ENCODE data around the gene CACNG3. TPM values are rescaled to one million over a fixed set of nuclear protein-coding genes. Genes with fewer than 3 reads are reported as not detected.

Gene CACNG3
- total RNA-seq, 2 experiments from 2014 or later = not detected

DNA sequence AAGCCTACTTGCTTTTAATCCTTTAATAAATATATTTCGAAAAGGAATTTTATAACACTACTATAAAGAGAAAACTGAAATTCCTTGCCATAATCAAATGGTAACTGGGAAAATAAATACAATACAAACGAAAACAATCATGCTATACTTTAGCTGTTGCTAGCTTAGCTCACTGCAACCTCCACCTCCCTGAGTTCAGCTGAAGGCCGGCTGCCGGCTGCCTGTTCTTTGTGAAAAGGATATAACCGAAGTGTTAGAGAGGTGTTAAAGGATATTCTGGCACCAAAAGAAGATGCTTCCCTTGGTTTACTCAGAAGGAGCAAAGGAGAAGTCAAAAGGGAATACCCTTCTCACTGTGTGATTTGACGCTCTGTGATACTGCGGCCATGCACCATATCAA is 108.5 kb downstream of the CACNG3 start:
- ChIA-PET POLR2A (no interaction called here), CTCF (no interaction called here)

DNA sequence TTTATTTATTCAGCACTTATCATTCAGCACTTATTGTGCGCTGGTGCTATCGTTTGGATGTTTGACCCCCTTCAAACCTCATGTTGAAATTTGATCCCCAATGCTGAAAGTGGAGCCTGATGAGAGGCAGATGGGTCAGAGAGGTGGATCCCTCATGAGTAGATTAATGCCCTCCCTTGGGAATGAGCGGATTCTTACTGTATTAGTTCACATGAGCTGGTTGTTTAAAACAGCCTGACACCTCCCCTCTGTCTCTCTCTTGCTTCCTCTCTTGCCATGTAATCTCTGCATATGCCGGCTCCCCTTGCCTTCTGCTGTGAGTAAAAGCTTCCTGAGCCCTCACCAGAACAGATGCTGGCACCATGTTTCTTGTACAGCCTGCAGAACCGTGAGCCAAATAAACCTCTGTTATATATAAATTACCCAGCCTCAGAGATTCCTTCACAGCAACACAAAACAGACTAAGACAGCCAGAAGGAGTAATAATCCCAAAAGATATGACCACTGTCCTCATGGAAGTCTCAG is 111.1 kb downstream of the CACNG3 start:
- ChIA-PET POLR2A (no interaction called here), CTCF (no interaction called here)

DNA sequence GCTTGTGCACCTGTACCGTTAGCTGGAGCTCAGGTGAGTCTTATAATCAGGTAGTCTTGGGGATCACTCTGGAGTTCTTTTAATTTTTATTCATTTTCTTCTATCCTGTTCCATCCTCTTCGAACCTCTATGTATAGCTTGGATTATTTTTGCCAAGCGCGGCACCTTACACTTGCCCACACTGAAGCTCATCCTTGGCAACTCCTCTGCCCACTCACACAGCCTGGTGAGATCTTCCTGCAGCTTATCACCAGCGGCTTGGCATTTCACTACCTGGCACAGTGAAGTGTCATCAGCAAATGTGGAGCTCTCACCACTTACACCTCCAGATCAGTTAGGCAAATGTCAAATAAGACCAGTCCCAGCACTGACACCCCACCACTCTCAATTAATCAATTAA is 116.7 kb downstream of the CACNG3 start:
- ChIA-PET POLR2A (no interaction called here), CTCF (interaction anchor here (0.5 kb wide), 1 partner anchor 576 kb away, joined by 3 read pairs; no protein-coding TSS in a partner anchor)

DNA sequence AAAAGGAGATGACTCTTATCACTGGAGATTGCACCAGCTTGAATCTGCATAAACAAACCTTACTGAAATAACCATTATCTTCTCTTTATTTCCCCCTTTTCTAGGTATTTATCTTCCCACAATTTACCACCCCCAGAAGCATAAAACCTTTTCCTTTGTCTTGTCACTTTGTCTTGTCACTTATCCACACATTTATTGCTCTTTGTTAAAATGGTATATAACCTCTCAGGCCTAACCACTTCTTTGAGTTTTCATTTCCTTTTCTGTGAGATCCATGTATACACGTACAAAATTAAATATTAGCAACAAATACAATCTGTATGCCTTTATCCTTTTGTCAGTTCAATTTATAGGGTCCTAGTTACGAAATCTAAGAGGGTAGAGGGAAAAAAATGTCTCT is 122.9 kb downstream of the CACNG3 start:
- ChIA-PET POLR2A (no interaction called here), CTCF (no interaction called here)

DNA sequence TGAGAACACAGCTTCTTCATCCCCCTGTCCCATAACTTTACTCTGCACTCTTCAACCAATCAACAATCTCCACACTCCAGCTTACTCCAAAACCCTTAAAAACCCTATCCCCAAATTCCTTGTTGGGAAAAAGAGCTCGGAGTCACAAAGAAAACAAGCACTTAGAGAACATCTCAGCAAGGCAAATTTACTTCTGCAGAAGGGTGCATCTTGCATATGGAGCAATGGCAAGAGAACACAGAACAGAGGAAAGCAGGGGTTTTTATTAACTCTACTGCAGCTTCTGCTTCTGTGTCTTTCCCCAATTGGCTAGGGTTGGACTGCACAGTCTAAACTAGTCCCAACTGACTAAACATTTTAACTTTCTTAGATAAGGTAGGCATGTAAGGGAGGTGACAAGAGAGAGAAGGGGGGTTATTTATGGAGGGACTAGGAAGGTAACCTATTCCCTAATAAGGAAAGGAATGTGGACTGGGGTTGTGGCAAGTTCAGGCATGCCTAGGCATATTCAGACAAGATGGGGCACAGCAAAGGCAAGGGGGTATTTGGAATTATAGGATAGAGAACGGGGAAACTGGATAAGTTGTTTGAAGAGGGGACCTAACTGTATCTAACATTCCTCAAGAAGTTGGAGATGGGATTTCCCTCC is 125.5 kb downstream of the CACNG3 start:
- POLR2A ChIA-PET = no interaction called here
- CTCF ChIA-PET = no interaction called here

DNA sequence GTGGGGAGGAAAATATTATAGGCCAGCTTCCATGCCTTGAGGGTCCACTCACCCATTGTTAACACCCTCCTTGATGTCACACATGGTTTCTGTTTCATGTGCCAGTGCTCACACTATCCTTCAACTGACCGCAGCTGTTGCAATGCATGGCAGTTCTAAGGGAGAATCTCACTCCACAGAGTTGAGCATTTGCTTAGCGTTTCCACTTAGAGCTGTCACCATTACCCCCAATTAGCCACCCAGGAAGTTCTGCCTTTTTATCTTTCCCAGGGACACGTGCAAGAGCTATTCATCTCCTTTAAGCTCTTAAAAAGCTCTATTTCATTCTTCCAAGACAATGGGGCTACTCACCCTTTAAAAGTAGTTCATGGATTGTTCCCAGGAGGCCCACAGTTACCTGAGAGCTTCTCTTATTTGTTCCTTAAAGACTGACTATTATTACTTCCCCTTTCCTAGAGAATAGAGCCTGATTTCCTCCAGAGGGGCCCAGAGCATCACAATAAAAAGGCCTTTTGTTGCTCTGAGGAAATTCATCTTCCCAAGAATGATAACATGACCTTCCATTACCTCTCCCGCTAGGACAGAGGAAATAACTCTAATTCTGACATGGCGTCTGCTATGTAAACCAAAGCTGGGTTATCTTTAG is 126.8 kb downstream of the CACNG3 start:
- ChIA-PET POLR2A (no interaction called here), CTCF (interaction anchor here (0.6 kb wide), 1 partner anchor 963 kb away, joined by 3 read pairs; no protein-coding TSS in a partner anchor)

DNA sequence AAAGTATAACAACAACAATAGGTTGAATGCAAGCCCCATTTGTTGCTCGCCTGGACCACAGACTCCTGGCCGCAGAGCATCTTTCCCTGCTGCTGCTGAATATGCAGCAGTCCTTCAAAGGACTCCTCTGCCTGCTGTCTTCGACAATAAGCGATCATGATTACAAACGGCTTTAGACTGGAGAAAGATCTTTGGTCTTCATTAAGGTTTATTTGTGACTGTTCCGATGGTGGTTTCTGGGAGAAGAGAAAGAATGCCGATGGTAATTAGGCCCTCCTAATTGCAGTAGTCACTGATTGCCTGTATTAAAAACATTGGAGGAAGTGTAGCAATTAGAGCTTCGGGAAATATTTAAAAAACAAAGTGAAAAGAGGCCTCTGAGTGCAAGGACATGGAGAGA is 138.2 kb downstream of the CACNG3 start:
- CTCF ChIA-PET = no interaction called here
- POLR2A ChIA-PET = no interaction called here

DNA sequence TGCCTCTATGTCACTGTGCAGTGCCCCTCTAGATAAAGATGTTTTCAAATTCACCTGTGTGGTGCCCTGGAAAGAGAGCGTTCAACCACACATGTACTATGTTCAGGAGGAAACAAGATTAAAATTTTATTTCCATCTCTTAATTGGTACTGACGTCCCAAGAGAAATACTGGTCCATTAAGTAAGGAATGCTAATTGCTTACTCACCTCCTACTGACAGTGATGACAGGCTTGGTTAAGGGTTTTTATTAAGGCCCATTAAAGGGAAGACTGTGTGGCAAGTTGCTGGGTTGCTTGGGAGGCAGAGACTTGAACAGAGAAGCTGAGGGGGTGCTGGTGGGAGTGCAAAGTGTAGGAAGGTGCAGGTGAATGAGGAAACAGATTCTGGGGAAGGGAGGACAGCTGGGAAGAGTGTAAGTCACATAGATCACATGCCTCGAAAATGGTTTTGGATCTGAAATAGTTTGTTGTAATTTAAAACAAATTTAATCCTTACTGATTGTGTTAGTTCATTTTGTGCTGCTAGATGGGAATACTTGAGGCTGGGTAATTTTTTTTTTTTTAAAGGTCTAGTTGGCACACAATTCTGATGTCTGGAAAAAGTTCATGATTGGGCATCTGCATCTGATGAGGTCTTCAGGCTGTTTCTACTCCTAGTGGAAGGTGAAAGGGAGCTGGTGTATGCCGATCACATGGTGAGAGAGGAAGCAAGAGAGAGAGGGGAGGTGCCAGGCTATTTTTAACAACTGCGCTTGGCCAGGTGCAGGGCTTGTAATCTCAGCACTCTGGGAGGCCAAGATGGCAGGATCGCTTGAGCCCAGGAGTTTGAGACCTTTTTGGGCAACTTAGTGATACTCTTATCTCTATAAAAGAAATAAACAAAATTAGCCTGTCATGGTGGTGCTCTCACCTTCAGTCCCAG is 140.5 kb downstream of the CACNG3 start:
- POLR2A ChIA-PET = no interaction called here

DNA sequence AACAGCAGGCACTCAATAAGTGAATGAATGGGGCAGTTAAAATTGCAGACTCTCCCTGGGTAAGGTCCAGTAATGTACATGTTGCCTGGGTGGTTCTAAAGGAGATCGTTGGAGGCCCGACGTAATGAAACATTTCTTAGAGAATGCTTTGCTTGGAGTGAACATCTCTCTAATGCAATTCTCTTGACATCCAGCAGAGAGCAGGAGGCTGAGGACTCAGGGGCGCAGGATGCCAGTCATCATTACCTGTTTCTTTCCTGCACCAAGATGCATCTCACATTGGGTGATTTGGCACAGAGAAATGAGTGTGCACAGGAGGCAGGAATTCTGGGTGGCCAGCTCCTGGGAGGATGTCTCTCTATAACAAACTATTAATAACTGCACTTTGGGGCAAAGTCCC is 152.9 kb downstream of the CACNG3 start:
- ChIA-PET POLR2A (no interaction called here), CTCF (no interaction called here)

More for the DNA sequence above, 140.5 kb downstream of the CACNG3 start:
- CTCF ChIA-PET = interaction anchor here (0.7 kb wide), 1 partner anchor 534 kb away, joined by 3 read pairs; no protein-coding TSS in a partner anchor

Data from activated CD8-positive, alpha-beta memory T cell treated with anti-CD3 and anti-CD28 coated beads for 36 hours (primary cell).